Measurements from ENCODE around the gene ZNF195. TPM values are rescaled to one million over a fixed set of nuclear protein-coding genes. Genes with fewer than 3 reads are reported as not detected.

The ZNF195 gene
- total and polyA plus RNA-seq, 5 donors from 2014 or later, result 23.1 to 31.3 (median 25.5) TPM

- peaks cover 4% of the 10 kb centered on the region for H3K27me3 Mint-ChIP-seq
- H3K4me1 ChIP-seq (ENCODE audit: control insufficient read depth, insufficient read depth, low read length, poor library complexity, severe bottlenecking), result peaks cover 24% of the 10 kb centered on the region
- H3K4me3 ChIP-seq (ENCODE audit: low read depth, low read length), result no peak overlapping the region
- H3K4me3 Mint-ChIP-seq, result peak overlapping the region in 3 of 4 donors; percentile 26 to 71 (median 36)
- no peaks in the 10 kb centered on the region for H3K27me3 ChIP-seq (ENCODE audit: control insufficient read depth, insufficient read depth, low read length)
- H3K9me3 Mint-ChIP-seq, result peaks cover 0 to 16% (median 0%) of the 10 kb centered on the region in 7 donors
- H3K36me3 Mint-ChIP-seq, result peaks cover 57% of the 10 kb centered on the region
- H3K36me3 ChIP-seq (ENCODE audit: control insufficient read depth, insufficient read depth, low read length), result peaks cover 57% of the 10 kb centered on the region
- no peak overlapping the region for H3K27ac ChIP-seq (ENCODE audit: insufficient read depth, low read length, poor library complexity, severe bottlenecking)
- ATAC-seq (ENCODE audit: low read depth in 2 of 2) (no peak), DNase-seq (no peak)
- H3K27ac Mint-ChIP-seq, result peak overlapping the region in 1 of 3 donors; percentile 13
- H3K4me1 Mint-ChIP-seq, result peaks cover 15 to 76% (median 39%) of the 10 kb centered on the region in 4 donors
- H3K9me3 ChIP-seq (ENCODE audit: control insufficient read depth in 2 of 2, low read length in 2 of 2), result peaks cover 17 to 19% of the 10 kb centered on the region in 2 experiments
These were observed 3.4 kb downstream of the ZNF195 start for GRCh38 chr11:3375552-3375951.

GRCh38 chr11:3370311-3370870, 8.6 kb downstream of the ZNF195 start:
- DNase-seq (no peak), ATAC-seq (ENCODE audit: low read depth in 2 of 2) (no peak)
- Histone ChIP-seq H3K27ac (ENCODE audit: insufficient read depth, low read length, poor library complexity, severe bottlenecking) (no peak overlapping the region), H3K36me3 (ENCODE audit: control insufficient read depth, insufficient read depth, low read length) (peaks cover 96% of the 10 kb centered on the region), H3K9me3 (ENCODE audit: control insufficient read depth in 2 of 2, low read length in 2 of 2) (peaks cover 51 to 56% of the 10 kb centered on the region in 2 experiments), H3K4me3 (ENCODE audit: low read depth, low read length) (no peak overlapping the region), H3K27me3 (ENCODE audit: control insufficient read depth, insufficient read depth, low read length) (no peaks in the 10 kb centered on the region), H3K4me1 (ENCODE audit: control insufficient read depth, insufficient read depth, low read length, poor library complexity, severe bottlenecking) (no peaks in the 10 kb centered on the region)
- Mint-ChIP-seq H3K27me3 (no peaks in the 10 kb centered on the region), H3K4me3 (no peak overlapping the region), H3K27ac (no peak overlapping the region), H3K4me1 (peaks cover 0 to 30% (median 9%) of the 10 kb centered on the region in 4 donors), H3K9me3 (peaks cover 0 to 37% (median 21%) of the 10 kb centered on the region in 7 donors), H3K36me3 (peaks cover 86% of the 10 kb centered on the region)

- H3K4me1 ChIP-seq (ENCODE audit: control insufficient read depth, insufficient read depth, low read length, poor library complexity, severe bottlenecking), result no peaks in the 10 kb centered on the region
- no peaks in the 10 kb centered on the region for H3K27me3 ChIP-seq (ENCODE audit: control insufficient read depth, insufficient read depth, low read length)
- no peak overlapping the region for H3K27ac ChIP-seq (ENCODE audit: insufficient read depth, low read length, poor library complexity, severe bottlenecking)
- peaks cover 62 to 65% of the 10 kb centered on the region in 2 experiments for H3K9me3 ChIP-seq (ENCODE audit: control insufficient read depth in 2 of 2, low read length in 2 of 2)
- H3K27me3 Mint-ChIP-seq, result no peaks in the 10 kb centered on the region
- H3K9me3 Mint-ChIP-seq, result peaks cover 0 to 47% (median 27%) of the 10 kb centered on the region in 7 donors
- no peak overlapping the region for H3K27ac Mint-ChIP-seq
- DNase-seq, result no peak
- H3K36me3 Mint-ChIP-seq, result peaks cover 91% of the 10 kb centered on the region
- H3K4me3 Mint-ChIP-seq, result no peak overlapping the region
- H3K4me3 ChIP-seq (ENCODE audit: low read depth, low read length), result no peak overlapping the region
- peaks cover 0 to 20% (median 7%) of the 10 kb centered on the region in 4 donors for H3K4me1 Mint-ChIP-seq
- H3K36me3 ChIP-seq (ENCODE audit: control insufficient read depth, insufficient read depth, low read length), result peaks cover 96% of the 10 kb centered on the region
- ATAC-seq (ENCODE audit: low read depth in 2 of 2), result no peak
These were observed 9.6 kb downstream of the ZNF195 start for GRCh38 chr11:3369366-3369765.

- no peak overlapping the region for H3K27ac ChIP-seq (ENCODE audit: insufficient read depth, low read length, poor library complexity, severe bottlenecking)
- no peak for ATAC-seq (ENCODE audit: low read depth in 2 of 2)
- H3K9me3 ChIP-seq (ENCODE audit: control insufficient read depth in 2 of 2, low read length in 2 of 2), result peaks cover 65 to 70% of the 10 kb centered on the region in 2 experiments
- H3K27me3 ChIP-seq (ENCODE audit: control insufficient read depth, insufficient read depth, low read length), result no peaks in the 10 kb centered on the region
- H3K36me3 ChIP-seq (ENCODE audit: control insufficient read depth, insufficient read depth, low read length), result peaks cover 97% of the 10 kb centered on the region
- Mint-ChIP-seq H3K4me1 (peaks cover 0 to 9% (median 2%) of the 10 kb centered on the region in 4 donors), H3K27me3 (no peaks in the 10 kb centered on the region), H3K36me3 (peaks cover 91% of the 10 kb centered on the region), H3K4me3 (no peak overlapping the region), H3K27ac (no peak overlapping the region), H3K9me3 (peaks cover 0 to 56% (median 29%) of the 10 kb centered on the region in 7 donors)
- H3K4me1 ChIP-seq (ENCODE audit: control insufficient read depth, insufficient read depth, low read length, poor library complexity, severe bottlenecking), result no peaks in the 10 kb centered on the region
- no peak overlapping the region for H3K4me3 ChIP-seq (ENCODE audit: low read depth, low read length)
- no peak for DNase-seq
These were observed 10.7 kb downstream of the ZNF195 start for GRCh38 chr11:3368199-3368598.

GRCh38 chr11:3367221-3367620, 11.7 kb downstream of the ZNF195 start:
- H3K9me3 ChIP-seq (ENCODE audit: control insufficient read depth in 2 of 2, low read length in 2 of 2), result peaks cover 74 to 79% of the 10 kb centered on the region in 2 experiments
- peaks cover 99% of the 10 kb centered on the region for H3K36me3 ChIP-seq (ENCODE audit: control insufficient read depth, insufficient read depth, low read length)
- H3K4me1 ChIP-seq (ENCODE audit: control insufficient read depth, insufficient read depth, low read length, poor library complexity, severe bottlenecking), result no peaks in the 10 kb centered on the region
- Mint-ChIP-seq H3K36me3 (peaks cover 91% of the 10 kb centered on the region), H3K4me1 (peaks cover 0 to 5% (median 2%) of the 10 kb centered on the region in 4 donors), H3K9me3 (peaks cover 5 to 61% (median 32%) of the 10 kb centered on the region in 7 donors), H3K4me3 (no peak overlapping the region), H3K27me3 (no peaks in the 10 kb centered on the region), H3K27ac (no peak overlapping the region)
- H3K4me3 ChIP-seq (ENCODE audit: low read depth, low read length), result no peak overlapping the region
- no peaks in the 10 kb centered on the region for H3K27me3 ChIP-seq (ENCODE audit: control insufficient read depth, insufficient read depth, low read length)
- no peak overlapping the region for H3K27ac ChIP-seq (ENCODE audit: insufficient read depth, low read length, poor library complexity, severe bottlenecking)
- no peak for ATAC-seq (ENCODE audit: low read depth in 2 of 2)
- DNase-seq, result no peak

- H3K4me1 ChIP-seq (ENCODE audit: control insufficient read depth, insufficient read depth, low read length, poor library complexity, severe bottlenecking), result no peaks in the 10 kb centered on the region
- DNase-seq (no peak), ATAC-seq (ENCODE audit: low read depth in 2 of 2) (no peak)
- Mint-ChIP-seq H3K4me3 (no peak overlapping the region), H3K27me3 (no peaks in the 10 kb centered on the region), H3K36me3 (peaks cover 70% of the 10 kb centered on the region), H3K9me3 (peaks cover 6 to 64% (median 41%) of the 10 kb centered on the region in 7 donors), H3K27ac (no peak overlapping the region), H3K4me1 (peaks cover 0 to 6% (median under 1%) of the 10 kb centered on the region in 4 donors)
- peaks cover 51% of the 10 kb centered on the region for H3K36me3 ChIP-seq (ENCODE audit: control insufficient read depth, insufficient read depth, low read length)
- no peaks in the 10 kb centered on the region for H3K27me3 ChIP-seq (ENCODE audit: control insufficient read depth, insufficient read depth, low read length)
- no peak overlapping the region for H3K4me3 ChIP-seq (ENCODE audit: low read depth, low read length)
- H3K27ac ChIP-seq (ENCODE audit: insufficient read depth, low read length, poor library complexity, severe bottlenecking), result no peak overlapping the region
- peaks cover 84 to 97% of the 10 kb centered on the region in 2 experiments for H3K9me3 ChIP-seq (ENCODE audit: control insufficient read depth in 2 of 2, low read length in 2 of 2)
These were observed 19.7 kb downstream of the ZNF195 start for GRCh38 chr11:3359092-3359824.

GRCh38 chr11:3357994-3358676, 20.8 kb downstream of the ZNF195 start:
- no peak for DNase-seq
- Mint-ChIP-seq H3K27me3 (no peaks in the 10 kb centered on the region), H3K36me3 (peaks cover 58% of the 10 kb centered on the region), H3K9me3 (peaks cover 6 to 53% (median 39%) of the 10 kb centered on the region in 7 donors), H3K4me3 (no peak overlapping the region), H3K27ac (peak overlapping the region in 1 of 3 donors; percentile 63), H3K4me1 (peaks cover 0 to 6% (median under 1%) of the 10 kb centered on the region in 4 donors)
- H3K27ac ChIP-seq (ENCODE audit: insufficient read depth, low read length, poor library complexity, severe bottlenecking), result no peak overlapping the region
- no peaks in the 10 kb centered on the region for H3K27me3 ChIP-seq (ENCODE audit: control insufficient read depth, insufficient read depth, low read length)
- H3K9me3 ChIP-seq (ENCODE audit: control insufficient read depth in 2 of 2, low read length in 2 of 2), result peaks cover 78 to 97% of the 10 kb centered on the region in 2 experiments
- no peaks in the 10 kb centered on the region for H3K4me1 ChIP-seq (ENCODE audit: control insufficient read depth, insufficient read depth, low read length, poor library complexity, severe bottlenecking)
- peaks cover 40% of the 10 kb centered on the region for H3K36me3 ChIP-seq (ENCODE audit: control insufficient read depth, insufficient read depth, low read length)
- no peak overlapping the region for H3K4me3 ChIP-seq (ENCODE audit: low read depth, low read length)
- ATAC-seq (ENCODE audit: low read depth in 2 of 2), result no peak
